ENCODE results near the gene NELL2. TPM values are rescaled to one million over a fixed set of nuclear protein-coding genes. Genes with fewer than 3 reads are reported as not detected.

NELL2 gene
- total RNA-seq, 1 donor, result 0.86 TPM

- no peak for DNase-seq (ENCODE audit: low read depth)
- TF ChIP-seq CTCF (IDR thresholded peaks at IDR 0.05; ENCODE audit: insufficient read depth, low read depth, low read length), result no peak
- no peak overlapping the region for H3K4me3 ChIP-seq (ENCODE audit: low read depth, low read length)
These were observed 391.3 kb downstream of the NELL2 start for GRCh38 chr12:44484862-44485261.

- no peak for TF ChIP-seq CTCF (IDR thresholded peaks at IDR 0.05; ENCODE audit: insufficient read depth, low read depth, low read length)
- H3K4me3 ChIP-seq (ENCODE audit: low read depth, low read length), result no peak overlapping the region
- no peak for DNase-seq (ENCODE audit: low read depth)
These were observed 398.7 kb downstream of the NELL2 start for GRCh38 chr12:44477331-44477980.

GRCh38 chr12:44476683-44477082 is 399.4 kb downstream of the NELL2 start:
- no peak for DNase-seq (ENCODE audit: low read depth)
- TF ChIP-seq CTCF (IDR thresholded peaks at IDR 0.05; ENCODE audit: insufficient read depth, low read depth, low read length), result no peak

GRCh38 chr12:44465139-44465538 is 411.0 kb downstream of the NELL2 start:
- no peak overlapping the region for H3K4me3 ChIP-seq (ENCODE audit: low read depth, low read length)
- no peak for DNase-seq (ENCODE audit: low read depth)
- TF ChIP-seq CTCF (IDR thresholded peaks at IDR 0.05; ENCODE audit: insufficient read depth, low read depth, low read length), result no peak

More at GRCh38 chr12:44476683-44477082, 399.4 kb downstream of the NELL2 start:
- H3K4me3 ChIP-seq (ENCODE audit: low read depth, low read length), result no peak overlapping the region

- no peak for TF ChIP-seq CTCF (IDR thresholded peaks at IDR 0.05; ENCODE audit: insufficient read depth, low read depth, low read length)
- no peak for DNase-seq (ENCODE audit: low read depth)
These were observed 411.9 kb downstream of the NELL2 start for GRCh38 chr12:44464180-44464579.

GRCh38 chr12:44462729-44463128 is 413.4 kb downstream of the NELL2 start:
- no peak for TF ChIP-seq CTCF (IDR thresholded peaks at IDR 0.05; ENCODE audit: insufficient read depth, low read depth, low read length)
- H3K4me3 ChIP-seq (ENCODE audit: low read depth, low read length), result no peak overlapping the region
- no peak for DNase-seq (ENCODE audit: low read depth)

More at GRCh38 chr12:44464180-44464579, 411.9 kb downstream of the NELL2 start:
- no peak overlapping the region for H3K4me3 ChIP-seq (ENCODE audit: low read depth, low read length)

- H3K4me3 ChIP-seq (ENCODE audit: low read depth, low read length), result no peak overlapping the region
- no peak for TF ChIP-seq CTCF (IDR thresholded peaks at IDR 0.05; ENCODE audit: insufficient read depth, low read depth, low read length)
- DNase-seq (ENCODE audit: low read depth), result no peak
These were observed 415.9 kb downstream of the NELL2 start for GRCh38 chr12:44460261-44460660.

All from fibroblast of villous mesenchyme (primary cell).